Hepatocyte (in vitro differentiated cells): ENCODE data around the gene RBBP8NL. TPM values are rescaled to one million over a fixed set of nuclear protein-coding genes. Genes with fewer than 3 reads are reported as not detected.

Experiments used
- DNase-seq: peaks from one replicate; pipeline ENCODE4 v3.0.0-alpha.2; 2016; ENCODE audit warnings: low spot score
- H2AFZ ChIP-seq: fragments of 200-600 bp; sonication (generic); 2 replicates; pipeline ENCODE4 v1.6.0; 2016; ENCODE audit warnings: antibody characterized with exemption, mild to moderate bottlenecking
- H3K27ac ChIP-seq: fragments of 200-600 bp; sonication (generic); 2 replicates; pipeline ENCODE4 v1.5.1; 2016; ENCODE audit warnings: mild to moderate bottlenecking
- H3K27me3 ChIP-seq: fragments of 200-600 bp; sonication (generic); 2 replicates; pipeline ENCODE4 v1.6.1; 2016
- H3K36me3 ChIP-seq: fragments of 200-600 bp; sonication (generic); replicated peaks from 2 replicates; pipeline ENCODE4 v1.5.1; 2016; ENCODE audit warnings: low read depth; ENCODE audit not compliant: insufficient read depth
- H3K4me1 ChIP-seq: fragments of 200-600 bp; sonication (generic); 2 replicates; pipeline ENCODE4 v1.5.1; 2016; ENCODE audit warnings: mild to moderate bottlenecking, moderate library complexity; ENCODE audit not compliant: insufficient read depth
- H3K4me2 ChIP-seq: fragments of 200-600 bp; sonication (generic); 2 replicates; pipeline ENCODE4 v1.6.0; 2016
- H3K4me3 ChIP-seq: fragments of 200-600 bp; sonication (generic); 2 replicates; pipeline ENCODE4 v1.5.1; 2016; ENCODE audit warnings: mild to moderate bottlenecking
- H3K79me2 ChIP-seq: fragments of 200-600 bp; sonication (generic); 2 replicates; pipeline ENCODE4 v1.6.0; 2017; ENCODE audit warnings: mild to moderate bottlenecking
- H3K9me2 ChIP-seq: fragments of 200-600 bp; sonication (generic); replicated peaks from 2 replicates; pipeline ENCODE4 v1.6.0; 2017; ENCODE audit warnings: mild to moderate bottlenecking; ENCODE audit not compliant: insufficient read depth
- H3K9me3 ChIP-seq: fragments of 200-600 bp; sonication (generic); 2 replicates; pipeline ENCODE4 v1.5.1; 2016; ENCODE audit warnings: low read depth, mild to moderate bottlenecking
- H4K20me1 ChIP-seq: fragments of 200-600 bp; sonication (generic); 2 replicates; pipeline ENCODE4 v1.6.0; 2016; ENCODE audit warnings: mild to moderate bottlenecking; ENCODE audit not compliant: insufficient read depth, poor library complexity, severe bottlenecking
- EZH2 ChIP-seq: fragments of 200-600 bp; sonication (generic); IDR thresholded peaks from 2 replicates; pipeline ENCODE4 v1.6.1; 2016; ENCODE audit warnings: antibody characterized with exemption, mild to moderate bottlenecking, borderline replicate concordance
- EZH2phosphoT487 ChIP-seq: fragments of 200-600 bp; sonication (generic); IDR thresholded peaks from one replicate; pipeline ENCODE4 v1.6.1; 2018; ENCODE audit warnings: antibody characterized with exemption, mild to moderate bottlenecking, low read depth, moderate library complexity; ENCODE audit not compliant: unreplicated experiment, severe bottlenecking
- WGBS: methylation state at CpG from one replicate; pipeline ENCODE4 v1.1.6; 2016; ENCODE audit warnings: low lambda C conversion rate; ENCODE audit errors: missing lambda C conversion rate; 5-methylcytosine and 5-hydroxymethylcytosine counted together
- polyA plus RNA-seq: library from polyadenylated mRNA; unstranded; fragments of >200 nt; fragmentation: Nextera tagmentation; extraction: Ambion mirVana; gene quantifications from 2 replicates; pipeline ENCODE4 v1.2.1, GENCODE V29; 2016
- total RNA-seq: library from RNA; depleted of rRNA; stranded (reverse); fragments of >200 nt; gene quantifications from 2 replicates; pipeline ENCODE4 v1.2.3, GENCODE V29; 2014
- TF ChIP-seq, protein P1 (sequence below): fragments of 200-600 bp; sonication (generic); IDR thresholded peaks from 2 replicates; pipeline ENCODE4 v1.5.1; 2016; ENCODE audit warnings: antibody characterized with exemption, mild to moderate bottlenecking; ENCODE audit not compliant: poor library complexity

RBBP8NL gene
- total and polyA plus RNA-seq, 2 experiments from 2014 or later, result 5.7 to 6.4 TPM

DNA sequence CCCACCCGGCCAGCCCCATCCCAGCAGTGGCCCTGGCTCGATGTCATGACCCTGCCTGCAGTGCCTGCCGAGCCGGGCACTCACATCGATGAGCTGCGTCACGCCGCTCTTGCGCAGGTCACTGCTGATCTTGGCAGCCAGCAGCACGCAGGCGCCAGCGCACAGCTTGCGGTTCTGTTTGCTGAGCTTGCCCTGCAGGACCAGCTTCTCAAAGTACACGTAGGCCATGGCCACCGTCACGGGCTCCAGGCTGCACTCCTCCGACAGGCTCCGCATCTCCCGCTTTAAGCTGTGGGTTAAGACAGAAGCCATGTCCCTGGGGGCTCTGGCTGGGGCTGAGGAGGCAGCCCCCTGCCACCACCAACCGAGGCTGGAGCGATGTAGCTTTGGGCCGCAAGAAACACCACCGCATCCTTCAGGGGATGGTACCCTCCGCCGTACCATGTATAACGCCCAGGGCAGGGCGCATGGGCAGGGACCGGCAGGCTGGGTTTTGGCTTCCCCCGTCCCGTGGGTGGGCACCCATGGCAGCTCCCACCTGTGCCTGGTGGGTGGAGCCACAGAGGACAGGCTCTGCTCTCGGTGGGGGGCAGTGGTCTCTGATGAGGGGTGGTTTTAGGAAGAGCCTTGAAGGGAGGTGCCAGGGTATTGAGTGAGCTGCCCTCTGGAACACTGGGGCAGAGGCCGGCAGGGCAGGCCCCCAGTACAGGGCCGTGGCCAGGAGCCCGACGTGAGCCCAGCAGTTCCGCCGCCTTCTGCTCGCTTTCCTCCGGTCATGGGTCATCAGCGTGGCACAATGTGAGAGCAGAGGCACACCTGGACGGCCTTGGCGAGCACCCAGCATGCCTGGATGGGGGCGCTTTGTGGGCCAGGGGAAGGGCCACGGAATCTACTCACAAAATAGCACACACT is 35.9 kb downstream of the RBBP8NL start:
- no peak for DNase-seq
- Histone ChIP-seq H3K79me2 (peaks cover 27% of the 10 kb centered on the region), H4K20me1 (peaks cover 11% of the 10 kb centered on the region), H2AFZ (no peak overlapping the region), H3K4me1 (peaks cover 11% of the 10 kb centered on the region), H3K4me3 (no peak overlapping the region), H3K27ac (no peak overlapping the region), H3K9me3 (no peaks in the 10 kb centered on the region), H3K36me3 (peaks cover 7% of the 10 kb centered on the region), H3K4me2 (no peak overlapping the region), H3K27me3 (no peaks in the 10 kb centered on the region), H3K9me2 (no peaks in the 10 kb centered on the region)
- TF ChIP-seq, protein P1, sequence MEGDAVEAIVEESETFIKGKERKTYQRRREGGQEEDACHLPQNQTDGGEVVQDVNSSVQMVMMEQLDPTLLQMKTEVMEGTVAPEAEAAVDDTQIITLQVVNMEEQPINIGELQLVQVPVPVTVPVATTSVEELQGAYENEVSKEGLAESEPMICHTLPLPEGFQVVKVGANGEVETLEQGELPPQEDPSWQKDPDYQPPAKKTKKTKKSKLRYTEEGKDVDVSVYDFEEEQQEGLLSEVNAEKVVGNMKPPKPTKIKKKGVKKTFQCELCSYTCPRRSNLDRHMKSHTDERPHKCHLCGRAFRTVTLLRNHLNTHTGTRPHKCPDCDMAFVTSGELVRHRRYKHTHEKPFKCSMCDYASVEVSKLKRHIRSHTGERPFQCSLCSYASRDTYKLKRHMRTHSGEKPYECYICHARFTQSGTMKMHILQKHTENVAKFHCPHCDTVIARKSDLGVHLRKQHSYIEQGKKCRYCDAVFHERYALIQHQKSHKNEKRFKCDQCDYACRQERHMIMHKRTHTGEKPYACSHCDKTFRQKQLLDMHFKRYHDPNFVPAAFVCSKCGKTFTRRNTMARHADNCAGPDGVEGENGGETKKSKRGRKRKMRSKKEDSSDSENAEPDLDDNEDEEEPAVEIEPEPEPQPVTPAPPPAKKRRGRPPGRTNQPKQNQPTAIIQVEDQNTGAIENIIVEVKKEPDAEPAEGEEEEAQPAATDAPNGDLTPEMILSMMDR, result no peak
- no peak for TF ChIP-seq EZH2phosphoT487
- TF ChIP-seq EZH2, result no peak
- 93% methylated on average over 37 of the region's 44 CpGs for WGBS

DNA sequence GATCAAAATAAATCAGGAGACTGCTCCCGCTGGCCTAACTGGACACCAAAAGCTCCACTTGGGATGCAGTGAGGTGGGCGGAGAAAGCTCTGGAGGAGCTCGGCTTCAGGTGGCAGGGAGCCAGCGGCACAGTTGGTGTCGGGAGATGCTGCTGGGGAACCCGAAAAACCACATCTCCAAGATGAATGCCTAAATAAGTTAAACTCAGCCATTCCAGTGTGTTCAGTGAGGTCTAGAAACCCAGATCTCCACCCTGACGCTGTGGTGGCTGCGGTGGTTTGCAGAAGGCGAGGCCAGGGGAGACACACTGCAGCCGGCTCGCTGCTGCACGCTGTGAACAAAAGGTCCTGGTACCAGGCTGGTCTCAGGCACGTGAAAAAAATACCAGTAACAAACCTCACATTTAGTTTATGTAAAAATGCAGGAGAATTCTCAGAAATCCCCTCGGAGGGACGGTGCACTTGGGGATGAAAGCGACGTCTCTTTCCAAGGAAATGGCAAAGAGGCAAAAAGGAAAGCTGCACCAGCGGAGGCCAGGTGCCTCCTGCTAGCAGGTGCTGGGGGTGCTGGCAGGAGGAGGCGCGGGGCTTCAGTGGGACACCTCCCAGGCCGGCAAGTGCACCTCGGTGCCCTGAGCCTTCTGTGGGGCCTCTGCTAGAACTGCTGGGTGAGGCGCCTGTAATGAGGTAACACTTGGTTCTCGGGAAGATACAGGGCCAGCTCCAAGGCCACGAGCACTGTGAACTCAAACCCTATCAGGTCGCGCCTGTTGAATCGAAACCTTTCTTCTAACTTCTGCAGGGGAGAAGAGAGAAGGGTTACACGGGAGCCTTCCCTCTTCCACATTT is 36.8 kb downstream of the RBBP8NL start:
- TF ChIP-seq, protein P1, result no peak
- TF ChIP-seq EZH2 (no peak), EZH2phosphoT487 (no peak)
- Histone ChIP-seq H3K9me3 (no peaks in the 10 kb centered on the region), H3K27ac (no peak overlapping the region), H3K79me2 (peaks cover 36% of the 10 kb centered on the region), H3K4me1 (peaks cover 12% of the 10 kb centered on the region), H3K9me2 (no peaks in the 10 kb centered on the region), H4K20me1 (peaks cover 11% of the 10 kb centered on the region), H3K4me2 (no peak overlapping the region), H3K27me3 (no peaks in the 10 kb centered on the region), H2AFZ (no peak overlapping the region), H3K4me3 (no peak overlapping the region), H3K36me3 (peaks cover 7% of the 10 kb centered on the region)
- 93% methylated on average over 29 of the region's 29 CpGs for WGBS
- no peak for DNase-seq

DNA sequence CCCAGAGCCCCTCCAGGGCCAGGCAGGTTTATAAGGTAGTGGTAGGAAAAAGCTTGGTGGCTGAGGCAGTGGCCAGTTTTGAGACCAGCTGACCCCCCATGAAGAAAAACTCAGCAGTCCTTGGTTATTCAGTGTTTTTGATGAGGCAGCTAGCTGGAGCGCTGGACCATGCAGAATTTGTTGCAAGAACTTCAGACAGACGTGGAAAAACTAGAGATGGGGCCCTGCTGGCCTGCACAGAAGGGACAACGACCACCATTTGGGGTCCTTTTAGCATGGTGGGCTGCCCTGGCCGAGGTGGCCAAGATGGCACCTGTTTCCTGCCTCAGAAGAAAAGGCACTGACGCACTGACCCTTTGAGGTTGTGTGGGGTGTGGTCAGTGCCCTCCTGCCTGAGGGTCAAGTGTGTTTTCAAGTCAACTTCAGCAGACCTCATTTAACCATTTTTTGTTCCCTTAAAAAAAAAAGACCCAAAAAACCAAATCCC is 37.7 kb downstream of the RBBP8NL start:
- H3K79me2 ChIP-seq, result peaks cover 43% of the 10 kb centered on the region
- no peak overlapping the region for H3K4me2 ChIP-seq
- no peaks in the 10 kb centered on the region for H3K27me3 ChIP-seq
- H3K36me3 ChIP-seq, result peaks cover 7% of the 10 kb centered on the region
- H3K4me1 ChIP-seq, result peaks cover 15% of the 10 kb centered on the region
- no peaks in the 10 kb centered on the region for H3K9me3 ChIP-seq
- H2AFZ ChIP-seq, result no peak overlapping the region
- no peak overlapping the region for H3K4me3 ChIP-seq
- peaks cover 11% of the 10 kb centered on the region for H4K20me1 ChIP-seq
- TF ChIP-seq, protein P1, result no peak
- TF ChIP-seq EZH2phosphoT487 (no peak), EZH2 (no peak)
- WGBS, result 74% methylated on average over 5 of the region's 5 CpGs
- no peaks in the 10 kb centered on the region for H3K9me2 ChIP-seq
- no peak overlapping the region for H3K27ac ChIP-seq
- DNase-seq, result no peak
